Measurements from ENCODE around the gene FBXO36. TPM values are rescaled to one million over a fixed set of nuclear protein-coding genes. Genes with fewer than 3 reads are reported as not detected.
"Not testable (repeated sequence)": the region's sequence is repeated elsewhere in the genome, so short reads cannot be mapped to it uniquely, and the experiment has no call there.

The FBXO36 gene
- polyA plus RNA-seq, 4 donors = 5.6 to 8.2 (median 6.5) TPM

- DNase-seq (ENCODE audit: low read depth in 4 of 4, low spot score in 3 of 4) = no peak
Measured at GRCh38 chr2:229910147-229910831, 12.0 kb upstream of the FBXO36 start.

- DNase-seq (ENCODE audit: low read depth in 4 of 4, low spot score in 3 of 4) = no peak
Measured at GRCh38 chr2:229910832-229911412, 11.4 kb upstream of the FBXO36 start.

- DNase-seq (ENCODE audit: low read depth in 4 of 4, low spot score in 3 of 4) = no peak
Measured at GRCh38 chr2:229914171-229914570, 8.1 kb upstream of the FBXO36 start.

- DNase-seq (ENCODE audit: low read depth in 4 of 4, low spot score in 3 of 4) = no peak
Measured at GRCh38 chr2:229917793-229918192, 4.5 kb upstream of the FBXO36 start.

GRCh38 chr2:229920011-229920641 is 2.2 kb upstream of the FBXO36 start:
- no peak for DNase-seq (ENCODE audit: low read depth in 4 of 4, low spot score in 3 of 4)

GRCh38 chr2:229921101-229921891 is 1.0 kb upstream of the FBXO36 start:
- peak in 3 of 4 donors; percentile 33 to 45 (median 38) for DNase-seq (ENCODE audit: low read depth in 4 of 4, low spot score in 3 of 4)

- DNase-seq (ENCODE audit: low read depth in 4 of 4, low spot score in 3 of 4) = peak; percentile 88 to 97 (median 94)
Measured at GRCh38 chr2:229921892-229922448, 333 bp upstream of the FBXO36 start, which contains the start of gene TRIP12. Gene TRIP12, minus strand, starts transcription at chr2:229922009. Its CDS starts 41,930 bp downstream, at chr2:229880079.

GRCh38 chr2:229924541-229924940 is 2.2 kb downstream of the FBXO36 start:
- DNase-seq (ENCODE audit: low read depth in 4 of 4, low spot score in 3 of 4) = not testable (repeated sequence)

- no peak for DNase-seq (ENCODE audit: low read depth in 4 of 4, low spot score in 3 of 4)
Measured at GRCh38 chr2:229925201-229925600, 2.9 kb downstream of the FBXO36 start.

- no peak for DNase-seq (ENCODE audit: low read depth in 4 of 4, low spot score in 3 of 4)
Measured at GRCh38 chr2:229927817-229928321, 5.6 kb downstream of the FBXO36 start.

- DNase-seq (ENCODE audit: low read depth in 4 of 4, low spot score in 3 of 4) = no peak
Measured at GRCh38 chr2:229930656-229931055, 8.4 kb downstream of the FBXO36 start.

GRCh38 chr2:229931241-229931640 is 8.9 kb downstream of the FBXO36 start:
- no peak for DNase-seq (ENCODE audit: low read depth in 4 of 4, low spot score in 3 of 4)

- DNase-seq (ENCODE audit: low read depth in 4 of 4, low spot score in 3 of 4) = no peak
Measured at GRCh38 chr2:229937537-229937936, 15.2 kb downstream of the FBXO36 start.

- DNase-seq (ENCODE audit: low read depth in 4 of 4, low spot score in 3 of 4) = no peak
Measured at GRCh38 chr2:229942671-229943070, 20.4 kb downstream of the FBXO36 start.

- no peak for DNase-seq (ENCODE audit: low read depth in 4 of 4, low spot score in 3 of 4)
Measured at GRCh38 chr2:229943171-229943570, 20.9 kb downstream of the FBXO36 start.

- no peak for DNase-seq (ENCODE audit: low read depth in 4 of 4, low spot score in 3 of 4)
Measured at GRCh38 chr2:229943770-229944449, 21.6 kb downstream of the FBXO36 start.

- DNase-seq (ENCODE audit: low read depth in 4 of 4, low spot score in 3 of 4) = no peak
Measured at GRCh38 chr2:229945975-229946374, 23.7 kb downstream of the FBXO36 start.

GRCh38 chr2:229947544-229947943 is 25.2 kb downstream of the FBXO36 start:
- no peak for DNase-seq (ENCODE audit: low read depth in 4 of 4, low spot score in 3 of 4)

GRCh38 chr2:229952256-229952835 is 30.0 kb downstream of the FBXO36 start:
- no peak for DNase-seq (ENCODE audit: low read depth in 4 of 4, low spot score in 3 of 4)

- DNase-seq (ENCODE audit: low read depth in 4 of 4, low spot score in 3 of 4) = no peak
Measured at GRCh38 chr2:229955663-229956062, 33.4 kb downstream of the FBXO36 start.

Measured in right renal pelvis (tissue), 4 donors.